Fibroblast of skin of abdomen (primary cell): Measurements from ENCODE around the gene EMP2.

Experiments used
- DNase-seq: peaks from one replicate; pipeline ENCODE4 v3.0.0-alpha.2; 2013

EMP2 gene

DNA sequence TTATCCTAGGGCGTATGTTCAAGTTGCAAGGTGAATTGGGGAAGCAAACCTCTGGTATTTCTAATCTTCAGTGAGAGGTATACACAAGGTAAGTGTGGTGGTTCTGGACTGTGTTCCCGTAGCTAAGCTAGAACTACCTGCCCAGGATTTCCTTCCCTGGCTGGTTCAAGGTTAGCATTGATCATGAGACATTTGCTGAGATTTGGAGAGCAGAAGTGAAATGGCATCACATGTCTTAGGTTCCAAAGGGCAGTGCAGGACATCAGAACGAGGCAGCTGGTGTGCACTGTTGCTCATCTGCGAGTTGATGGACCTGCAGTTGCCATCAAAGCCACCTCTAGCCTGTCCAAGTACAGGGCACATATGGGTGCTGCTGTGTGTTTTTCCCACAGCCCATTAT is 95.2 kb downstream of the EMP2 start:
- no peak for DNase-seq

DNA sequence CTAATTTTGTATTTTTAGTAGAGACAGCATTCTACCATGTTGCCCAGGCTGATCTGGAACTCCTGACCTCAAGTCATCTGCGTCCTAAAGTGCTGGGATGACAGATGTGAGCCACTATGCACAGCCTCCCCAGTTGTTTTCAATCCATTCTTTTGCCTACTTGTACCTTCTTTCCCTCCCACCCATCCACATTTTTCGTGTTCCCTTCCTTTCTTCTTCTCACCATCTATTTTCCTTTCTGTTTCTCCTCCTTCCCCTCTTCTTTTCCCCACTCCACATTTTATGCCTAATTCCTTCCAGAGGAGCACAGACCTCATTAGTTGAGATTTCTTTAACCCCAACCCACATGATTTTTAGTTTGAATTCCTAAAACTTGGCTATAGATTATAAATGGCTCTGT is 100.2 kb downstream of the EMP2 start:
- DNase-seq: no peak
